PC-3 (cell line): ENCODE measurements around the gene ZNF407. TPM values are rescaled to one million over a fixed set of nuclear protein-coding genes. Genes with fewer than 3 reads are reported as not detected.

Experiments
- ATAC-seq: fragments of 200-7000 bp; cut with Tn5 transposase; 2 replicates; pipeline ENCODE4 v1.9.1; 2020; ENCODE audit warnings: mild to moderate bottlenecking, moderate library complexity
- BruUV-seq: library from RNA; stranded (reverse); fragments of 400-500 nt; replicated peaks from 2 replicates; lab custom pipeline; 2021; lab: Mats Ljungman, UMichigan
- CTCF ChIA-PET: fragments of 300-600 bp; sonication (Branson Sonifier 250); formaldehyde crosslinking; loops from one replicate; lab custom pipeline; 2022; ENCODE audit warnings: antibody characterized with exemption; lab: Charles Lee
- POLR2A ChIA-PET: fragments of 300-600 bp; sonication (Branson Sonifier 250); formaldehyde crosslinking; loops from one replicate; lab custom pipeline; 2022; ENCODE audit warnings: antibody characterized with exemption; ENCODE audit not compliant: unreplicated experiment; lab: Charles Lee
- DNase-seq: peaks from one replicate; pipeline ENCODE4 v3.0.0-alpha.2; 2015
- H2AFZ ChIP-seq: fragments of 300-600 bp; sonication (generic); 2 replicates; pipeline ENCODE4 v1.6.0; 2016; ENCODE audit warnings: antibody characterized with exemption, low read length
- H3F3A ChIP-seq: fragments of 300-600 bp; sonication (generic); one replicate; pipeline ENCODE4 v1.6.0; 2017; ENCODE audit warnings: antibody characterized with exemption, low read length, control low read depth, mild to moderate bottlenecking; ENCODE audit not compliant: unreplicated experiment
- H3K27ac ChIP-seq: fragments of 300-600 bp; sonication (generic); 2 replicates; pipeline ENCODE4 v1.5.1; 2016; ENCODE audit warnings: mild to moderate bottlenecking, low read length
- H3K27me3 ChIP-seq: fragments of 300-600 bp; sonication (generic); 2 replicates; pipeline ENCODE4 v1.6.1; 2016; ENCODE audit warnings: low read length, mixed read lengths
- H3K36me3 ChIP-seq: fragments of 300-600 bp; sonication (generic); 2 replicates; pipeline ENCODE4 v1.6.1; 2016; ENCODE audit warnings: low read depth, mixed run types, low read length, mixed read lengths
- H3K4me1 ChIP-seq: fragments of 300-600 bp; sonication (generic); 2 replicates; pipeline ENCODE4 v1.5.1; 2016; ENCODE audit warnings: low read length; ENCODE audit not compliant: insufficient read depth
- H3K4me2 ChIP-seq: fragments of 300-600 bp; sonication (generic); 2 replicates; pipeline ENCODE4 v1.6.0; 2016; ENCODE audit warnings: low read length
- H3K4me3 ChIP-seq: fragments of 300-600 bp; sonication (generic); 2 replicates; pipeline ENCODE4 v1.5.1; 2016; ENCODE audit warnings: mild to moderate bottlenecking, low read length, mixed read lengths
- H3K79me2 ChIP-seq: fragments of 300-600 bp; sonication (generic); 2 replicates; pipeline ENCODE4 v1.6.1; 2017; ENCODE audit warnings: low read length, mixed read lengths
- H3K9ac ChIP-seq: fragments of 300-600 bp; sonication (generic); 2 replicates; pipeline ENCODE4 v1.6.0; 2016; ENCODE audit warnings: mild to moderate bottlenecking, low read length
- H3K9me2 ChIP-seq: fragments of 300-600 bp; sonication (generic); replicated peaks from 2 replicates; pipeline ENCODE4 v1.6.1; 2016; ENCODE audit warnings: mixed run types, low read length, mixed read lengths
- H3K9me3 ChIP-seq: fragments of 300-600 bp; sonication (generic); 2 replicates; pipeline ENCODE4 v1.6.1; 2016; ENCODE audit warnings: low read length, mixed read lengths
- H4K20me1 ChIP-seq: fragments of 300-600 bp; sonication (generic); 2 replicates; pipeline ENCODE4 v1.6.1; 2016; ENCODE audit warnings: low read length, mixed read lengths
- CTCF ChIP-seq: fragments of 300-600 bp; sonication (generic); conservative IDR thresholded peaks from 2 replicates; pipeline ENCODE4 v1.5.1; 2017; ENCODE audit warnings: antibody characterized with exemption, low read depth, mild to moderate bottlenecking, low read length
- EZH2 ChIP-seq: fragments of 300-600 bp; sonication (generic); IDR thresholded peaks from one replicate; pipeline ENCODE4 v1.6.1; 2017; ENCODE audit warnings: antibody characterized with exemption, mild to moderate bottlenecking, low read length; ENCODE audit not compliant: unreplicated experiment
- EZH2phosphoT487 ChIP-seq: fragments of 300-600 bp; sonication (generic); IDR thresholded peaks from 2 replicates; pipeline ENCODE4 v1.6.1; 2018; ENCODE audit warnings: mild to moderate bottlenecking, antibody characterized with exemption, low read length, borderline replicate concordance
- intact Hi-C: fragments of 100-400 bp; cut with micrococcal nuclease; formaldehyde crosslinking; loops from 2 replicates; pipeline ENCODE4 v1.9.0; 2023
- total RNA-seq: library from RNA; depleted of rRNA; stranded (reverse); fragments of >200 nt; gene quantifications from 2 replicates; pipeline ENCODE4 v1.2.3, GENCODE V29; 2014

Gene ZNF407
- total RNA-seq, 1 experiment from 2014 or later = 9.3 TPM

GRCh38 chr18:74571895-74572680, 25.6 kb upstream of the ZNF407 start:
- H3K27ac ChIP-seq = no peak overlapping the region
- ATAC-seq (no peak), DNase-seq (no peak)
- H2AFZ ChIP-seq = no peak overlapping the region
- H3K4me3 ChIP-seq = no peak overlapping the region
- no peaks in the 10 kb centered on the region for H3K9me2 ChIP-seq
- H3K79me2 ChIP-seq = no peaks in the 10 kb centered on the region
- no peaks in the 10 kb centered on the region for H3K36me3 ChIP-seq
- no peak overlapping the region for H3K9ac ChIP-seq
- no peaks in the 10 kb centered on the region for H3F3A ChIP-seq
- H3K9me3 ChIP-seq = no peaks in the 10 kb centered on the region
- no peaks in the 10 kb centered on the region for H3K4me1 ChIP-seq
- H4K20me1 ChIP-seq = no peaks in the 10 kb centered on the region
- H3K4me2 ChIP-seq = no peak overlapping the region
- no TSS peak for BruUV-seq
- intact Hi-C loops = no loop called here
- H3K27me3 ChIP-seq = peaks cover 64% of the 10 kb centered on the region
- TF ChIP-seq EZH2 = no peak
- no peak for TF ChIP-seq EZH2phosphoT487
- no peak for TF ChIP-seq CTCF
- ChIA-PET POLR2A (no interaction called here), CTCF (no interaction called here)

- Histone ChIP-seq H3K9me2 (no peaks in the 10 kb centered on the region), H3K4me2 (no peak overlapping the region), H3K4me1 (no peaks in the 10 kb centered on the region), H3K4me3 (no peak overlapping the region), H3F3A (no peaks in the 10 kb centered on the region), H4K20me1 (no peaks in the 10 kb centered on the region), H3K36me3 (no peaks in the 10 kb centered on the region), H2AFZ (no peak overlapping the region), H3K9me3 (no peaks in the 10 kb centered on the region), H3K27ac (no peak overlapping the region), H3K9ac (no peak overlapping the region), H3K79me2 (no peaks in the 10 kb centered on the region), H3K27me3 (peaks cover 73% of the 10 kb centered on the region)
- no peak for ATAC-seq
- no peak for DNase-seq
- TF ChIP-seq EZH2phosphoT487 (no peak), CTCF (no peak), EZH2 (no peak)
- ChIA-PET CTCF (no interaction called here), POLR2A (no interaction called here)
- intact Hi-C loops = no loop called here
- no TSS peak for BruUV-seq
These were observed 24.6 kb upstream of the ZNF407 start for GRCh38 chr18:74573053-74573452.

- H3K4me2 ChIP-seq = no peak overlapping the region
- H2AFZ ChIP-seq = 0 out of 2 replicates have a peak overlapping the region, but pooled peaks have one; percentile 43
- no TSS peak for BruUV-seq
- ChIA-PET CTCF (interaction anchor here (0.7 kb wide), 1 partner anchor 22 kb away, joined by 7 read pairs; no protein-coding TSS in a partner anchor), POLR2A (no interaction called here)
- no peak overlapping the region for H3K4me3 ChIP-seq
- intact Hi-C loops = no loop called here
- H4K20me1 ChIP-seq = no peaks in the 10 kb centered on the region
- H3K36me3 ChIP-seq = no peaks in the 10 kb centered on the region
- no peaks in the 10 kb centered on the region for H3F3A ChIP-seq
- H3K79me2 ChIP-seq = no peaks in the 10 kb centered on the region
- TF ChIP-seq EZH2phosphoT487 = no peak
- TF ChIP-seq EZH2 = no peak
- no peaks in the 10 kb centered on the region for H3K4me1 ChIP-seq
- H3K27ac ChIP-seq = no peak overlapping the region
- no peak overlapping the region for H3K9ac ChIP-seq
- H3K9me2 ChIP-seq = no peaks in the 10 kb centered on the region
- no peak for ATAC-seq
- peaks cover 76% of the 10 kb centered on the region for H3K27me3 ChIP-seq
- no peak for DNase-seq
- no peaks in the 10 kb centered on the region for H3K9me3 ChIP-seq
These were observed 22.8 kb upstream of the ZNF407 start for GRCh38 chr18:74574916-74575315.
